ENCODE results near the gene CDC42BPA.
"Not testable (repeated sequence)": the region's sequence is repeated elsewhere in the genome, so short reads cannot be mapped to it uniquely, and the experiment has no call there.

Gene CDC42BPA

DNA sequence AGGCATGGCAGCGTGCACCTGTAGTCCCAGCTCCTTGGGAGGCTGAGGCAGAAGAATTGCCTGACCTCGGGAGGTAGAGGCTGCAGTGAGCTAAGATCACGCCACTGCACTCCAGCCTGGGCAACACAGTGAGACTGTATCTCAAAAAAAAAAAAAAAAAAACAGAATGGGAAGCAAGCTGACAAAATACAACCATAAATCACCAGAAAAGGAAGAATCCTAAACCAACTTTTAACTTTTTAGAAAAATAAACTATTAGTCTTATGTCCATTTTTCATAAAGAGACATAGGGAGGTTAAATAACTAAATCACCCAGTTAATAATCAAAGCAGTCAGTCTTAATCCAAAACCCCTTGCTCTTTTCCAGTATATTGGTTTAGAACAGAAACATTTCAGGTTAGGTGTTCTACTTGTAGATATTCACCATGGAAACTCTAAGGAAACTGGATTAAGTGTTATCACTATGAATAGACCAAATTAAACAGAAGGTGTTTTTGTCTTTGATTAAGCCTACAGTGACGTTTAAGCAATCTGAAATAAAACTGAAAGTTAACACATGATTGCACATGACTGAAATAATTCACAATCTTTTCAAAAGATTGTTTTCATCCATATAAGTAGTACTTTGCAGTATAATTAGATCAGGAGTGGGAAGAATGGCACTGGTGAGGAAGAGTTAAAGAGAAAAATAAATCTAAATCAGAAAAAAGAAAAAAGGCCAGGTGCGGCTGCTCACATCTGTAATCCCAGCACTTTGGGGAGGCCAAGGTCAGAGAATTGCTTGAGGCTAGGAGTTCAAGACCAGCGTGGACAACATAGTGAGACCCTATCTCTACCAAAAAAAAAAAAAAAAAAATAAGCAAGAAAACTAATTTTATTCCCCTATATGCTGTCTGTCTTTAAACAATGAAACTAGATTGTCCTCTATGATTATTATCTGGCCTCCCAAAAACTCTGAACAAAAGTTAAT is 9.6 kb downstream of the CDC42BPA start:
- DNase-seq (ENCODE audit: low spot score) (no peak), FAIRE-seq (no peak)

DNA sequence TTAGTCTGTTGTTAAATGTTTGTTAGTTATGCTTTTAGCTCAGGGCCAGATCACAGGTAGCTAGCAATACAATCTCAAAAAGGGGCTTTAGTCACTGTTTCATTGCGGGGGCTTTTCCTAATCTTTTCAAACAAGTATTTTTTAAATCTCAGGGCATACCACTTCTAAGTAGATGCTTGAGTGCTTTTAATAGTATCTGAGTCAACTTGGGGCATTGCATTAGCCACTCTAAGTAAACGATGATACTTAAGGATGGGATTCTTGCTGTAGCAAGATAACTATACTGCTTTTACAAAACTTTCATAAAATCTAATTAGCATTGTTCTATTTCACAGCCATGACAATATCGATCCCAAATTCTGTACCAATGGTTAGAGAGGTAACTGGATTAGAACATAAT is 11.6 kb downstream of the CDC42BPA start:
- FAIRE-seq = no peak
- no peak for DNase-seq (ENCODE audit: low spot score)

DNA sequence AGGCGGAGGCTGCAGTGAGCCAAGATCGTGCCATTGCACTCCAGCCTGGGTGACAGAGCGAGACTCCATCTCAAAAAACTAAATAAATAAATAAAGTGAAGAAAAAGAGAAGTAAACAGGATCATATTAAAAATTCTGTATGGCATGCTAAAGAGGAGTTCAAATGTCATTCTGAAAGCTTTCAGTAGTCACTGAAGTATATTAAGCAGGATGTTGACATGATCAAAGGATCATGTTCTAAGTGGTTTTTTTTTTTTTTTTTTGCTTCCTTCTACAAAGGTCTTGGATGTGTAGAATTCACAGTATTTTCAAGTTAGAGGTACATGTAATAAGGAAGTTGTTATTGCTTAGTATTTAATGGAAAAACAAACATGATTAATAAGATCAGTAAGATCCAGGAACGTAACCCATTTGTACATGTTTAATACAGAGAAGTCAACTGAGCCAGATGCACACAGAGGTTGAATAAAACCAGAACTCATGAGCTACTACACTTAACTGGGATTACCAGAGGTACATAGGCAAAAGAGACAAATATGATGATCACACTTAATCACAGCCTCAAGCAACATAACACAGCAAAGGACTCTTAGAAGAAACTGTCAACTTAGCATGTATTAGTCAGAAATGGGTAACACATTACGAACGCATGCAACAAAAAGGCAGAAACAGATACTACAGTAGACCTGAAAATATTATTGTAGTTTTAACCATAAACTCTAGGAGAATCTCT is 12.2 kb downstream of the CDC42BPA start:
- DNase-seq (ENCODE audit: low spot score) = no peak
- no peak for FAIRE-seq

- no peak for FAIRE-seq
These were observed 13.6 kb downstream of the CDC42BPA start for GRCh38 chr1:227304665-227305064.

GRCh38 chr1:227303662-227304061 is 14.6 kb downstream of the CDC42BPA start:
- no peak for FAIRE-seq

More at GRCh38 chr1:227304665-227305064, 13.6 kb downstream of the CDC42BPA start:
- no peak for DNase-seq (ENCODE audit: low spot score)

GRCh38 chr1:227300682-227301081 is 17.6 kb downstream of the CDC42BPA start:
- no peak for FAIRE-seq
- no peak for DNase-seq (ENCODE audit: low spot score)

More at GRCh38 chr1:227303662-227304061, 14.6 kb downstream of the CDC42BPA start:
- DNase-seq (ENCODE audit: low spot score) = no peak

DNA sequence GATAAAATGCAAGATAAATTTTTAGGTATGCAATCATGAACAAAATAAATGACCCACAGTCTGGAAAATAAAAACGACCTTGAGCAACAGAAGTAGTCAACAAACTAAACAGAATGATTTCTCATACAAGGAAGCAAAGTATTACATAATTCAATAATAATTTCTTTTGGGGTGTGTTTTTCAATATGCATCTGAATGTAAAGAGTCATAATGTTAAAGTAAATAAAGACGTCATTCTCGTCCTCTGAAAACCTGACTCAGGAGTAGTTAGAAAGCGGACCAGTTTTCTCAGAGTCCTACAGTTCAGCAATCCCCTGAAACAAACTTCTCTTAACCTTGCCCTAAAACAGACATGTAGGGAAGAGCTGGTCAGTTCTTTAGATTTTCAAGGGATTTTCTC is 18.6 kb downstream of the CDC42BPA start:
- FAIRE-seq = no peak

GRCh38 chr1:227299241-227299627 is 19.1 kb downstream of the CDC42BPA start:
- no peak for DNase-seq (ENCODE audit: low spot score)
- FAIRE-seq = no peak

More for the DNA sequence above, 18.6 kb downstream of the CDC42BPA start:
- DNase-seq (ENCODE audit: low spot score) = no peak

- FAIRE-seq (no peak), DNase-seq (ENCODE audit: low spot score) (no peak)
These were observed 19.6 kb downstream of the CDC42BPA start for GRCh38 chr1:227298512-227299240.

GRCh38 chr1:227297073-227297793 is 21.1 kb downstream of the CDC42BPA start:
- FAIRE-seq = no peak
- DNase-seq (ENCODE audit: low spot score) = no peak

GRCh38 chr1:227295609-227296008 is 22.7 kb downstream of the CDC42BPA start:
- no peak for DNase-seq (ENCODE audit: low spot score)
- FAIRE-seq = no peak

- DNase-seq (ENCODE audit: low spot score) (no peak), FAIRE-seq (no peak)
These were observed 32.5 kb downstream of the CDC42BPA start for GRCh38 chr1:227285745-227286144.

GRCh38 chr1:227281371-227281770 is 36.9 kb downstream of the CDC42BPA start:
- DNase-seq (ENCODE audit: low spot score) (no peak), FAIRE-seq (no peak)

GRCh38 chr1:227280836-227281235 is 37.5 kb downstream of the CDC42BPA start:
- FAIRE-seq (no peak), DNase-seq (ENCODE audit: low spot score) (no peak)

DNA sequence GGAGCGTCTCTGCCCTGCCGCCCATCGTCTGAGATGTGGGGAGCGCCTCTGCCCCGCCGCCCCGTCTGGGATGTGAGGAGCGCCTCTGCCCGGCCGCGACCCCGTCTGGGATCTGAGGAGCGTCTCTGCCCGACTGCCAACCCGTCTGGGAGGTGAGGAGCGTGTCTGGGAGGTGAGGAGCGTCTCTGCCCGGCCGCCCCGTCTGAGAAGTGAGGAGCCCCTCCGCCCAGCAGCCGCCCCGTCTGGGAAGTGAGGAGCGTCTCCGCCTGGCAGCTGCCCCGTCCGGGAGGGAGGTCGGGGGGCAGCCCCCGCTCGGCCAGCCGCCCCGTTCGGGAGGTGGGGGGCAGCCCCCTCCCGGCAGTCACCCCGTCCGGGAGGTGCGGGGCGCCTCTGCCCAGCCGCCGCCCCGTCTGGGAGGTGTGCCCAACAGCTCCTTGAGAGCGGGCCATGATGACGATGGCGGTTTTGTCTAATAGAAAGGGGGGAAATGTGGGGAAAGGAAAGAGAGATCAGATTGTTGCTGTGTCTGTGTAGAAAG is 42.1 kb downstream of the CDC42BPA start:
- not testable (repeated sequence) for FAIRE-seq

GRCh38 chr1:227273557-227273956 is 44.7 kb downstream of the CDC42BPA start:
- FAIRE-seq (no peak), DNase-seq (ENCODE audit: low spot score) (peak; percentile 12)

More for the DNA sequence above, 42.1 kb downstream of the CDC42BPA start:
- DNase-seq (ENCODE audit: low spot score) = not testable (repeated sequence)

GRCh38 chr1:227272428-227272827 is 45.9 kb downstream of the CDC42BPA start:
- DNase-seq (ENCODE audit: low spot score) (no peak), FAIRE-seq (no peak)

- FAIRE-seq = no peak
- DNase-seq (ENCODE audit: low spot score) = no peak
These were observed 47.7 kb downstream of the CDC42BPA start for GRCh38 chr1:227270554-227270953.

- DNase-seq (ENCODE audit: low spot score) = no peak
- FAIRE-seq = no peak
These were observed 49.3 kb downstream of the CDC42BPA start for GRCh38 chr1:227268943-227269342.

DNA sequence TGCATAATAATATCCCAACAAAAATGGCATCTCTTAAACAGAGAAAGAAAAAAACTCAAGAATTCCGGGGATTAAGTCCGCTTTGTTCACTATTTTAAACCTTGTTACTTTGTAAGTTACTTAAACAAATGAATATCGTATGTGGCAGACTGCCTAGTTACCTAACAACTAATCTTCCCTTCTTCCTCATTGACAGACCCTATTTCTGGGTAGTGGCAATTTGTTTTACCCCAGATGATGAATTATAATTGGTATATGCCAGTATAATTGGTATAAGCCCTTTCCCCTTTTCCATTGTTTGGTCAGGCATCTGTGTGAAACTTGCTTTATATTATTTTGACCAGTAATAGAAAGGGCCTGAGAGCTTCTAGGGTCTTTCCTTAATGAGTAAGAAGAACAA is 52.4 kb downstream of the CDC42BPA start:
- DNase-seq (ENCODE audit: low spot score) (no peak), FAIRE-seq (no peak)

DNA sequence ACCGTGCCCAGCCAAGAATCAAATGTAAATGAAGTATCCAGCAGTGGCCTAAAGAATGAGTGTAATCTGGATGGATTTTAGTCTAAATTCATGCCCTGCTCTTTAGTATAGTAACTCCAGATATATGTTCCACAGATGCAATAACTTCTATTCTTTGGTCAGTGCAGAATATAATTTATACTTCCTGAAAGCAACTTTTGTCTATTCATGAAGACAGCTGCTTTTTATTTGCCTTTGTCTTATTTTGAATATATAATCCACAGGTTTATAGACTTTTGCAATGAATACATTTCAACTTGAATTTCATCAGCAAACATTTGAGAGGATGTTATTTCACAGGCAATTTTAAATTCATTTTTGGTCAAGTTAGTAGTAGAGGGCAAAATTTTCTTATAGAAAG is 54.4 kb downstream of the CDC42BPA start:
- FAIRE-seq (no peak), DNase-seq (ENCODE audit: low spot score) (no peak)
